ENCODE data around the gene TFPT.

The TFPT gene

GRCh38 chr19:54148158-54148557, 32.7 kb upstream of the TFPT start:
- no peak for FAIRE-seq

DNA sequence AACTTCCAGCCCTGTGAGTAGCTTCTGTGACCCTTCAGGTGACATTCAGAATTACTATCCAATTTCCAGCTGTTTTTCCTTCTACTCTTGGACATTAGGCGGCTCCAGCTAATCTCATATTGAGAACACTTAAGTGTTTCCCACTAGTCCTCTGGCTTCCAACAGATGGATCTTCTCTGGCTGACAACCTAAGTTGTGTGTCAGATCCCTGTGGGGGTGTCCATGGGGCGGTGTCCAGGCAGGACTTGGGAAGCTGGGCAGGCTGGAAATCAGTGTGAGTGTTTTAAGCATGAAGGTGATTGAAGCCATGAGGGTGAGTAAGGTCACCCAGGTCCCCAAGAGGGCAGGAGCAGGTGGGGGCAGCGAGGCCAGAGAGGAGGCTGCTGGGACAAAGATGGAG, 32.2 kb upstream of the TFPT start:
- FAIRE-seq: no peak

DNA sequence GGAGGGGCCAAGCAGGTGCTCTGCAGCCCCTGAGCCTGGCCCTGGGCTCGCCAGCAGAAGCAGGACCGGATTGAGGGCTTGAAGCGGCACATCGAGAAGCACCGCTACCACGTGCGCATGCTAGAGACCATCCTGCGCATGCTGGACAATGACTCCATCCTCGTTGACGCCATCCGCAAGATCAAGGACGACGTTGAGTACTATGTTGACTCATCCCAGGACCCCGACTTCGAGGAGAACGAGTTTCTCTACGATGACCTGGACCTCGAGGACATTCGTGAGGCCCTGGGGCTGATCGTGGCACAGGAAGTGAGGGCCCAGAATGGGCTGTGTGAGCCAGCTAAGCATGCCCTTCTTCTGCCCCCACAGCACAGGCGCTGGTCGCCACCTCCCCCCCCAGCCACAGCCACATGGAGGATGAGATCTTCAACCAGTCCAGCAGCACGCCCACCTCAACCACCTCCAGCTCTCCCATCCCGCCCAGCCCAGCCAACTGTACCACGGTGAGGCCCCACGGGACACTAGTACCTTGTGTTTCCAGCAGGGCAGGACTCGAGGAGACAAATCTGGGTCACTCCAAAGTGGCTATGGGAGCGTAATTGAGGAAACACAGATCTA, 30.2 kb upstream of the TFPT start:
- no peak for FAIRE-seq

- FAIRE-seq: no peak
These were observed 26.8 kb upstream of the TFPT start for GRCh38 chr19:54142166-54142780.

- FAIRE-seq: no peak
These were observed 25.9 kb upstream of the TFPT start for GRCh38 chr19:54141356-54141755.

DNA sequence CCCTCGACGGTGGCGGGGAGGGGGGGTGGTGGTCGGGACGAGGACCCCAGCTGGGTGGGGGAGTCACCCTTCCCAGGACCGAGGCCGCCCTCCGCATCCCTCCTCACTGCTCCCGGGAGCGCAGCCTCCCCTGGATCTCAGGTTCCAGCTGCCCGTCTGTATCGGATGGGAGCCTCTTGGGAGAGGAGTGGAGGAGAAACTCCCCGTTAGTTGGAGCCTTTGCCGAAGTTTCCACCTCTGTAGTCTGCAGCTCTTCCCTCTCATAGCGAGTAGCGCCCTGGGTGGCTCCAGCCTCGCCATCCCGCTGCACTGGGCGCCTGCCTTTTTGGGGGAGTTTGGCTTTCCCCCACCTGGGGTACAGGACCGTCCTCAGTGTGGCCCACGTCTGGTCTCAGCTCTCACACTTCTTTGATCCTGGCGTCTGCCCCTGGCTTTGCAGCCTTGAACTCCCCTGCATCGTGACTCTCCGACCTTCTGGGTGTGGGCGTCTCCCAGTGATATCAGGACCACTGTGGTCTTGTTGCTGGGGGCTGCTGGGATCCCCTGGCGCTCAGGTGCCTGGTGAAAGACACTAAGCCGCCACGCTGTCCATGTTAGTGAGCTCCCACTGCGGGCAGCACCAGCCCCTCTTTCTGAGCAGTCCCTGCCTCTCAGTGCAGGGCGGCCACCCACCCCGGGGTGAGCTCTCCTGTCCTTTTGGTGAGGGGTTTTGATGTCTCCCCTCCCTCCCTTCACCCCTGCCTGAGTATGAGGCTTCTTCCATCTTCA, 23.2 kb upstream of the TFPT start:
- FAIRE-seq: no peak

- no peak for FAIRE-seq
These were observed 22.4 kb upstream of the TFPT start, which contains the start of gene CNOT3 for GRCh38 chr19:54137699-54138488. Gene CNOT3, plus strand, starts transcription at chr19:54137762. Its CDS starts 5,217 bp downstream, at chr19:54142979.

GRCh38 chr19:54136864-54137698, 21.6 kb upstream of the TFPT start:
- peak; percentile 99 for FAIRE-seq

DNA sequence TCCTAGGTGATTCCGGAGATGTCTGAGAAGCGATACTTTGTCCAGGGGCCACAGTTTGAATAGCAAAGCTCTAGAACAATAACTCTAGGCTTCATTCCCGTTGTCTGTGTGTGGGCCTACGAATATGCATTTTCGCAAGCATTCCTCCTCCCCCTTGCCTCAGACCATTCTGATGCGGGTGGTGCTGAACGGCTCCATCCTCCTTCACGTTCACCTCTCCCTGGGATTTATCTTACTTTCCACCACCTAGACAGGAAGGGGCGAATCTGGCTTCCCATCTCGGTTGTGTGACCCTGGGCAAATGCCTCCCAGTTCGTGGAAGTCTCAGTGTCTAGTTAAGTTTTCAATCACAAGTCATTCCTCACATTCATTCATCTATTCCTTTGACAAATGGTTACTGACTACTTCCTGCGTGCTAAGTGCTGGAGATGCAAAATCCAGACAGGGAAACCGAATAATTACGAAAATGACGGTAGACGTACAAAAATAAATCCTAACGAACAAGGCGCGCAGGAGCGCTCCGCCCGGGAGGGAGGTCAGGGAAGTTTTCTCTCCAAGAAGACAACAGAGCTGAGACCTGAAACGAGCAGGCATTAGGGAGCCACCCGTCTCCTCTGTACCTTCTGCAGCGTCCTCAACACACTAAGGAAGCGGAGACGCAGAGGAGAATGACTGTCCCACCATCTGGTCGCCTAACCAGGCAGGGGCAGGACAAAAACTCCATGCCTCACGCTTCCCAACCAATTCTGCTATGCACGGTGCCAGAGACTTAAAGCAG, 20.8 kb upstream of the TFPT start:
- FAIRE-seq: no peak

DNA sequence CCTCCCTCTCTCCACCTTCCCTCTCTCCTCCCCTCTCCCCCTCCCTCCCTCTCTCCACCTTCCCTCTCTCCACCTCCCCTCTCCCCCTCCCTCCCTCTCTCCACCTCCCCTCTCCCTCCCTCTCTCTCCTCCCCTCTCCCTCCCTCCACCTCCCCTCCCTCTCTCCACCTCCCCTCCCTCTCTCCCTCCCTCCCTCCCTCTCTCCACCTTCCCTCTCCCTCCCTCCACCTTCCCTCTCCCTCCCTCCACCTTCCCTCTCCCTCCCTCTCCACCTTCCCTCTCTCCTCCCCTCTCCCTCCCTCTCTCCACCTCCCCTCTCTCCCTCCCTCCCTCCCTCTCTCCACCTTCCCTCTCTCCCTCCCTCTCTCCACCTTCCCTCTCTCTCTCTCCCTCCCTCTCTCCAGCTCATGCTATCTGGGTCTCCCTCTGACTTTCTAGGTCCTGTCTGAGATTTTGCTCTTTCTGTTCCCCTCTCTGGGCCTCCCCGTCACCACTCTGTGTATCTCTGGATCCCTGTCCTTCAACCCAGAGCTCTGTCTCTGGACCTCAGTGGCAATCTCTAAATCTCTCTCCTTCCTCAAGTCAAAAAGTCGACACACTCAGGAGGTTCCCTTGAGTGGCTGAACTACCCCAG, 18.6 kb upstream of the TFPT start:
- no peak for FAIRE-seq

DNA sequence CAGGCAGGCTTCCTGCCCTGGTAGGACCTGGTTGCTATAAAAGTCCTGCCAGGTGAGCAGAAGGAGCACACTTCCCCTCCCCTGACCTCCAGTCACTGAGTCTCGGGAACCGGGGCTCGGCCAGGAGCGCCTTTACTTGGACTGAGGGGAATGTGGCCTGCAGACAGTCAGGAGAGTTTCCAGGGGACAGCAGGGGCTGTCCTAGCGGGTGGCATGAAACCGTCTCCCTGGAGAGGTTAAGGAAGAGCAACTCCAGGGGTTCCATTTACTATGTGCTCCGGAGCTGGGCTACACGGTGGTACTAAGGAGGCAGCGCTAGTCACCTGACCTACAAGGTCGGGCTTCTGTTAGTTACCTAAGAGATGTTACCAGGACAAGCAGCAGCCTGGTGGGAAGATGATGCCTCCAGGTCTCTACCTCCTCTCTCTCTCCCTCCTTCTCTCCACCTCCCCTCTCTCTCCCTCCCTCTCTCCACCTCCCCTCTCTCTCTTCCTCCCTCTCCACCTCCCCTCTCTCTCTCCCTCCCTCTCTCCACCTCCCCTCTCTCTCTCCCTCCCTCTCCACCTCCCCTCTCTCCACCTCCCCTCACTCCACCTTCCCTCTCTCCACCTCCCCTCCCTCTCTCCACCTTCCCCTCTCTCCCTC, 18.0 kb upstream of the TFPT start:
- no peak for FAIRE-seq

- no peak for FAIRE-seq
These were observed 14.2 kb upstream of the TFPT start for GRCh38 chr19:54129617-54129996.

DNA sequence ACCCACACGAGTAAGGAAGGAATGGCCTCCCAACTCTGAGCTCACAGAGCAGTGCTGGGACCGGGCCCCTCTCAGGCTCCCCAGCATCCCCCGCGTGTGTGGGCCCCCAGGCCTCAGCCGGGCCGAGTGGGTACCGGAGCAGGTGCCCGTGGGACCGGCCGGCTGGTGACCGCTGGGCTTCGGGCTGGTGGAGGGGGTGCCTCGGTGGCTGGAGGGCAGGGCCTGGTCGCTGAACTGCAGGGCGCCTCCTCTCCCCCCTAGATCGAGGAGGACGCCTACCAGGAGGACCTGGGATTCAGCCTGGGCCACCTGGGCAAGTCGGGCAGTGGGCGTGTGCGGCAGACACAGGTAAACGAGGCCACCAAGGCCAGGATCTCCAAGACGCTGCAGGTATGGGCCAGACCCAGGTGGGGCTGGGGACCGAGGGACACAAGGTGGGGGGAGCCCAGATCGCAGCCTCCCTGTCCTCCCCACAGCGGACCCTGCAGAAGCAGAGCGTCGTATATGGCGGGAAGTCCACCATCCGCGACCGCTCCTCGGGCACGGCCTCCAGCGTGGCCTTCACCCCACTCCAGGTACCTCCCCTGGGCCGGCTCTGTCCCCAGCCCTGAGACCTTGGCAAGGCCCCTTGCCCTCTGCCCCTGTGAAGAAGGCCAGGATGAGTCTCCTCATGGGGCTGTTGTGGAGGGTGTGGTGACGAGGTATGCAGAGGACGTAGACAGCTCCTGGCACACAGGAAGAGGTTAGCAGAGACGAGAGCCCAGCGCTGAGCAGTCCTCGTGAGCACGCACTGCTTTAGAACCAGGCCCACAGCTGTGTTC, 13.5 kb upstream of the TFPT start:
- no peak for FAIRE-seq

- no peak for FAIRE-seq
These were observed 12.9 kb upstream of the TFPT start for GRCh38 chr19:54128441-54128725.

DNA sequence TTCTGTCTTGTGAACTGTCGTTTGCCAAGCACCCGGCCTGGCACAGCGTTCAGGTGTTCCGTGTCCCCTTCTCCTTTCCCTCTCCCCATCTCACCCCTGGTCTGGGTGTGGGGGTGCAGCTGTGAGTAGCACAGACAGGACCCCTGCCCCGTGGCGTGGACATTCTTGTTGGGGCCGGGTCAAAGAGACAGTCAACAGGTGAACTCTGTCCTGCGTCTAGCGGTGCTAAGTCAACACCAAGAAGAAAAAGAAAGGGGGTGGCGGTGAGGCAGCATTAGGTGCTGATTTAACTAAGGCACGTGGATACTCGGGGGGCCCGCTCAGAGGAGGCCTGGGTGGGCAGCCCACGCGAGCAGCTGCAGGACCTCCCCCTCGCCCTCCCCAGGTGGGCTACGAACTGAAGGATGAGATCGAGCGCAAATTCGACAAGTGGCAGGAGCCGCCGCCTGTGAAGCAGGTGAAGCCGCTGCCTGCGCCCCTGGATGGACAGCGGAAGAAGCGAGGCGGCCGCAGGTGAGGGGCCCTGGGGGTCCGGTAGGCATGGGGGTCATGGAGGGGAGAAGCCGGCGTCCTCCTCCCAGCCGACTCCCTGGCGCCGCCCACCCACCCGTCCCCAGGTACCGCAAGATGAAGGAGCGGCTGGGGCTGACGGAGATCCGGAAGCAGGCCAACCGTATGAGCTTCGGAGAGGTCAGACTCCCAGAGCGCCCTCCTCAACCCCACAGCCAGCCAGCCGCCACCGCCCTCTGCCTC, 12.4 kb upstream of the TFPT start:
- no peak for FAIRE-seq

- no peak for FAIRE-seq
These were observed 10.3 kb upstream of the TFPT start for GRCh38 chr19:54125713-54126112.

- no peak for FAIRE-seq
These were observed 8.9 kb upstream of the TFPT start for GRCh38 chr19:54124393-54124792.

DNA sequence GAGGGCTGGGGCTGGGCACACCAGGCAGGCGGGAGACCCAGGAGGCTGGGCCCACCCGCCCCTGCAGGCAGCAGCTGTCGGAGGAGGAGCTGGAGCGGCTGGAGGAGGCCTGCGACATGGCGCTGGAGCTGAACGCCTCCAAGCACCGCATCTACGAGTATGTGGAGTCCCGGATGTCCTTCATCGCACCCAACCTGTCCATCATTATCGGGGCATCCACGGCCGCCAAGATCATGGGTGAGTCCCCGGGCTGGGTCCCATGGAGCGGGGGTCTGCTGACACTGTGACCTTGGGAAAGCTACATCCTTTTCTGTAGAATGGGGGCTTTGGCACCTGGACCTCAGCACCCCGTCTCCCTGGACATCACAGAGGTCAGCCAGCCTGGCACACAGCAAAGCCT, 8.2 kb upstream of the TFPT start:
- no peak for FAIRE-seq

DNA sequence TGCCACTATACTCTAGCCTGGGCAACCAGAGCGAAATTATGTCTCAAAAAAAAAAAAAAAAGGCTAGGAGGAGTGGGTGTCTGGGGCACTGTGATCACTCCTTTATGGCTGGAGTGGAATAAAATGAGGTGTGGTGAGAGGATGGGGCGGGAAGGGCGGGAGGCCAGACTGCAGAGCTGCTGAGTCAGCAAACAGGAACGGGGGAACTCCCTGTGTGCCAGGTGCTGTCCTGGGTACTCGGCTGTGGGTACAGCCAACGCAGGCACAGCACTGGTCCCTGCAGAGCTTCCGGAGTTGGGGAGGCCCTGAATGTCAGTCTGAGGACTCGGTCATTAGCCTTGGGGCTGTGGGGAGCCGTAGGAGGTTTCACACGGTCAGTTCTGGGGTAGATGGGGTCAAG, 5.8 kb upstream of the TFPT start:
- FAIRE-seq: no peak

Data from colon (tissue), 2 donors.